GM12878 (cell line): Measurements from ENCODE around the gene NOTCH4. TPM values are rescaled to one million over a fixed set of nuclear protein-coding genes. Genes with fewer than 3 reads are reported as not detected.

ENCODE experiments used
- ATAC-seq: fragments of 200-7000 bp; cut with Tn5 transposase; 3 replicates; pipeline ENCODE4 v1.9.1; 2020; ENCODE audit warnings: mild to moderate bottlenecking, moderate library complexity
- BruUV-seq: library from RNA; stranded (reverse); fragments of 400-500 nt; replicated peaks from 2 replicates; lab custom pipeline; 2021; lab: Mats Ljungman, UMichigan
- CTCF ChIA-PET: fragments of 300-600 bp; sonication (Branson Sonifier 250); formaldehyde crosslinking; extraction: SDS; loops from one replicate; lab custom pipeline; 2021; ENCODE audit warnings: inconsistent platforms; lab: Yijun Ruan, JAX
- POLR2A ChIA-PET: fragments of 350-600 bp; formaldehyde crosslinking; extraction: SDS; loops from one replicate; lab custom pipeline; 2021; ENCODE audit warnings: inconsistent platforms; lab: Charles Lee
- RAD21 ChIA-PET: fragments of 300-600 bp; sonication (Branson Sonifier 250); formaldehyde crosslinking; loops from one replicate; lab custom pipeline; 2023; ENCODE audit warnings: antibody characterized with exemption; ENCODE audit not compliant: unreplicated experiment; lab: Charles Lee
- SMC1A ChIA-PET: fragments of 300-600 bp; sonication (Branson Sonifier 250); formaldehyde crosslinking; loops from one replicate; lab custom pipeline; 2023; ENCODE audit not compliant: unreplicated experiment, uncharacterized antibody; lab: Charles Lee
- DNase-seq: peaks from one replicate; pipeline ENCODE4 v3.0.0-alpha.2; 2011; ENCODE audit warnings: low read depth, low spot score
- FAIRE-seq: peaks from 3 replicates; lab custom pipeline; 2011; peaks lifted over from hg19 to GRCh38; lab: Jason Lieb, UNC
- H2AFZ ChIP-seq: 2 replicates; pipeline ENCODE4 v1.6.0; 2011; ENCODE audit warnings: low read depth, low read length, control low read depth; ENCODE audit not compliant: control insufficient read depth
- H3K27ac ChIP-seq: 2 replicates; pipeline ENCODE4 v1.5.1; 2011; ENCODE audit warnings: control low read depth; ENCODE audit not compliant: control insufficient read depth, insufficient read depth
- H3K27me3 ChIP-seq, 2 experiments: replicated peaks in 1 of 2; 2 replicates each; pipeline versions ENCODE4 v1.6.0 to v1.6.1; 2011; ENCODE audit warnings: low read length in 1 of 2; ENCODE audit not compliant: control insufficient read depth in 2 of 2, insufficient read depth in 2 of 2
- H3K36me3 ChIP-seq, 2 experiments: 2 replicates each; pipeline ENCODE4 v1.5.1; 2011; ENCODE audit warnings: low read length in 1 of 2; ENCODE audit not compliant: control insufficient read depth in 2 of 2, insufficient read depth in 2 of 2
- H3K4me1 ChIP-seq: 2 replicates; pipeline ENCODE4 v1.6.1; 2011; ENCODE audit warnings: mild to moderate bottlenecking, low read length, moderate library complexity, mixed read lengths; ENCODE audit not compliant: control insufficient read depth, insufficient read depth
- H3K4me2 ChIP-seq: 2 replicates; pipeline ENCODE4 v1.6.0; 2011; ENCODE audit warnings: control low read depth; ENCODE audit not compliant: control insufficient read depth, insufficient read depth
- H3K4me3 ChIP-seq: fragments of 200-600 bp; sonication (generic); 2 replicates; pipeline ENCODE4 v1.5.1; 2016
- H3K79me2 ChIP-seq: 2 replicates; pipeline ENCODE4 v1.6.0; 2011; ENCODE audit warnings: low read length; ENCODE audit not compliant: control insufficient read depth, insufficient read depth
- H3K9ac ChIP-seq: 2 replicates; pipeline ENCODE4 v1.8.0; 2011; ENCODE audit warnings: low read length, control low read depth, mixed read lengths; ENCODE audit not compliant: control insufficient read depth, insufficient read depth
- H3K9me3 ChIP-seq: replicated peaks from 3 replicates; pipeline ENCODE4 v1.5.1; 2011; ENCODE audit warnings: mild to moderate bottlenecking, low read length; ENCODE audit not compliant: control insufficient read depth, insufficient read depth
- H4K20me1 ChIP-seq: 2 replicates; pipeline ENCODE4 v1.6.0; 2011; ENCODE audit not compliant: control insufficient read depth, insufficient read depth
- IRF3 ChIP-seq: fragments of 450-650 bp; IDR thresholded peaks from 2 replicates; pipeline ENCODE4 v1.6.1; 2014; ENCODE audit warnings: mild to moderate bottlenecking
- NFYB ChIP-seq: IDR thresholded peaks from 2 replicates; pipeline ENCODE4 v1.6.1; 2011; ENCODE audit warnings: low read depth, mild to moderate bottlenecking, low read length, improper control_type of control experiment, moderate library complexity; ENCODE audit not compliant: insufficient read depth
- NR2C2 ChIP-seq: IDR thresholded peaks from 2 replicates; pipeline ENCODE4 v1.6.1; 2011; ENCODE audit warnings: borderline replicate concordance, low read depth; ENCODE audit not compliant: control insufficient read depth, insufficient read length
- NRF1 ChIP-seq: conservative IDR thresholded peaks from 2 replicates; pipeline ENCODE4 v1.6.1; 2011; ENCODE audit warnings: mild to moderate bottlenecking, low read depth, low read length, improper control_type of control experiment
- PAX8 ChIP-seq: fragments of 450-650 bp; IDR thresholded peaks from 2 replicates; pipeline ENCODE4 v1.6.1; 2017; ENCODE audit warnings: mild to moderate bottlenecking, moderate library complexity
- RBBP5 ChIP-seq: fragments of 200-600 bp; sonication (generic); conservative IDR thresholded peaks from 2 replicates; pipeline ENCODE4 v1.6.1; 2016
- RFX5 ChIP-seq: IDR thresholded peaks from 2 replicates; pipeline ENCODE4 v1.6.1; 2011; ENCODE audit warnings: low read depth, low read length, improper control_type of control experiment
- SMAD5 ChIP-seq: IDR thresholded peaks from 2 replicates; pipeline ENCODE4 v1.6.1; 2016; ENCODE audit warnings: antibody characterized with exemption, low read depth
- STAT3 ChIP-seq: IDR thresholded peaks from 2 replicates; pipeline ENCODE4 v1.6.1; 2011; ENCODE audit warnings: low read depth, low read length, improper control_type of control experiment
- TBL1XR1 ChIP-seq: IDR thresholded peaks from 2 replicates; pipeline ENCODE4 v1.6.1; 2012; ENCODE audit warnings: low read depth, low read length, improper control_type of control experiment
- YBX1 ChIP-seq: fragments of 450-650 bp; IDR thresholded peaks from 2 replicates; pipeline ENCODE4 v1.6.1; 2016; ENCODE audit warnings: antibody characterized with exemption
- YY1 ChIP-seq: IDR thresholded peaks from 2 replicates; pipeline ENCODE4 v1.6.1; 2011; ENCODE audit warnings: low read depth, mild to moderate bottlenecking, low read length
- ZBED1 ChIP-seq: IDR thresholded peaks from 2 replicates; pipeline ENCODE4 v1.6.1; 2016; ENCODE audit warnings: borderline replicate concordance
- WGBS: methylation state at CpG from one replicate; pipeline ENCODE4 v1.1.6; 2016; ENCODE audit warnings: low lambda C conversion rate; ENCODE audit not compliant: insufficient replicate concordance, insufficient coverage; ENCODE audit errors: missing lambda C conversion rate; 5-methylcytosine and 5-hydroxymethylcytosine counted together
- in situ Hi-C: fragments of 300-500 bp; cut with MboI; formaldehyde crosslinking; loops from 9 replicates; pipeline ENCODE4 v1.14.3; 2018; ENCODE audit warnings: mixed read lengths
- intact Hi-C: fragments of 100-400 bp; cut with micrococcal nuclease; formaldehyde crosslinking; loops from one replicate; pipeline ENCODE4 v1.14.2; 2022; ENCODE audit not compliant: unreplicated experiment
- polyA plus RNA-seq, 11 experiments: library from polyadenylated mRNA; depleted of rRNA in 4 of 11; unstranded in 6 of 11; stranded (reverse) in 5 of 11; fragments of >200 nt; fragmentation: Nextera tagmentation in 4 of 11; fragmentation: Illumina TruSeq in 1 of 11; extraction: Ambion mirVana in 4 of 11; extraction: Trizol in 1 of 11; gene quantifications; 1 replicate in 1 of 11; 2 replicates in 10 of 11; pipeline versions ENCODE4 v1.2.1 to v1.2.3, GENCODE V29; 2011 to 2016; ENCODE audit warnings: inconsistent platforms in 2 of 11, missing spikeins in 2 of 11, low read depth in 1 of 11
- total RNA-seq, 4 experiments: library from RNA; depleted of rRNA in 3 of 4; stranded (reverse); fragments of >200 nt in 3 of 4; fragmentation: Illumina TruSeq in 1 of 4; extraction: Trizol in 1 of 4; gene quantifications; 2 replicates each; pipeline versions ENCODE4 v1.2.1 to v1.2.3, GENCODE V29; 2013 to 2021
- TF ChIP-seq, protein P1 (sequence below): IDR thresholded peaks from 2 replicates; pipeline ENCODE4 v1.6.1; 2012; ENCODE audit warnings: mild to moderate bottlenecking, low read depth, low read length

The NOTCH4 gene
- total and polyA plus RNA-seq, 10 of the 15 experiments (the other 5 are each of a cell fraction or from before 2014, with no cell fraction given): 0.66 to 3.3 (median 1.4) TPM

DNA sequence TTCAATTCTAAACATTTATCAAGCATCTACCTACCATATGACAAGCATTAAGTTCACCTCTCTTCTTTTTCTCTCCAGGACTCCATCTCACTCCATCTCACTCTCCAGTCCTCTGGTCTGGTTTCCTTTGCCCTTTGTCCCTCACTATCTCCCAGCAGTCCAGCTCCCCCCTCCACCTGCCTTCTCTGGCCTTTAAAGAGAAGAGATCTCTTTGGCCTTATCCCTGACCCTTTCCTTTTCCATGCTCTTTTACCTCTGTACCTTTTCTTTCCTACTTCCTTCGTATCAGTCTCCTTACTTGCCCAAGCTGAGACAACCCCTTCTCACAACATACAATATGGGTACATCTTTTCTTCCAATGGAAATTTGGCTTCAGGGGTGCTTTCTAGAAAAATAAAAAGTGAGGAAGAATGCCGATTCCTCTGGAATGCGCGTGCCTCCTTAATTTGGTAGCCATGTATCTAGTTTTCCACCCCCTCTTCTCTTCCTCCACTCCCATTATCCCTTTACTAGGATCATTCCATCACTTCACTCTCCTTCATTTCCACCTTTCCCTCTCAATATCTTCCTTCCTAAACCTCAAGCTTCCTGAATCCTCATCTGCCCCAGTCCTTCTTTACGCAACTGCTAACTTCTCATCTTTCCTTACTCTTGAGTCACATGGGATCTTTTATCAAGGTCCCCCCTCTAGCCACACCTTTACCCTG is 47.2 kb downstream of the NOTCH4 start:
- Histone ChIP-seq H3K36me3 (no peaks in the 10 kb centered on the region; a peak in 1 of 4 replicates), H3K9ac (peak overlapping the region; percentile 62), H3K27me3 (no peaks in the 10 kb centered on the region), H4K20me1 (no peaks in the 10 kb centered on the region), H3K27ac (peak overlapping the region; percentile 79), H3K9me3 (no peaks in the 10 kb centered on the region), H2AFZ (peak overlapping the region; percentile 78), H3K4me1 (peaks cover 10% of the 10 kb centered on the region), H3K79me2 (peaks cover 22% of the 10 kb centered on the region), H3K4me2 (peak overlapping the region; percentile 65), H3K4me3 (peak overlapping the region; percentile 64)
- in situ Hi-C loops (no loop called here), intact Hi-C loops (loop anchor here (2.0 kb wide), 2 partner anchors 14 to 58 kb away; partner anchors contain the start of gene PBX2)
- RAD21 ChIA-PET: interaction anchor here (1.4 to 2.6 kb wide), 4 partner anchors 13 to 48 kb away, joined by 5 to 21 read pairs (median 11); partner anchors contain the start of genes ATF6B, GPSM3 and PBX2
- DNase-seq (no peak), FAIRE-seq (no peak), ATAC-seq (no peak)
- CTCF ChIA-PET: interaction anchor here (0.9 to 1.8 kb wide), 9 partner anchors 9 to 60 kb away, joined by 3 to 6 read pairs (median 4); partner anchors contain the start of gene GPSM3
- POLR2A ChIA-PET: interaction anchor here (0.5 to 5.7 kb wide), 10 partner anchors 13 to 1562 kb away, joined by 3 to 123 read pairs (median 4); partner anchors contain the start of genes ATF6B, FKBPL, GPSM3 and PBX2
- no peak for TF ChIP-seq STAT3
- no peak for TF ChIP-seq TBL1XR1
- no peak for TF ChIP-seq NFYB
- TF ChIP-seq IRF3: no peak
- TF ChIP-seq, protein P1, sequence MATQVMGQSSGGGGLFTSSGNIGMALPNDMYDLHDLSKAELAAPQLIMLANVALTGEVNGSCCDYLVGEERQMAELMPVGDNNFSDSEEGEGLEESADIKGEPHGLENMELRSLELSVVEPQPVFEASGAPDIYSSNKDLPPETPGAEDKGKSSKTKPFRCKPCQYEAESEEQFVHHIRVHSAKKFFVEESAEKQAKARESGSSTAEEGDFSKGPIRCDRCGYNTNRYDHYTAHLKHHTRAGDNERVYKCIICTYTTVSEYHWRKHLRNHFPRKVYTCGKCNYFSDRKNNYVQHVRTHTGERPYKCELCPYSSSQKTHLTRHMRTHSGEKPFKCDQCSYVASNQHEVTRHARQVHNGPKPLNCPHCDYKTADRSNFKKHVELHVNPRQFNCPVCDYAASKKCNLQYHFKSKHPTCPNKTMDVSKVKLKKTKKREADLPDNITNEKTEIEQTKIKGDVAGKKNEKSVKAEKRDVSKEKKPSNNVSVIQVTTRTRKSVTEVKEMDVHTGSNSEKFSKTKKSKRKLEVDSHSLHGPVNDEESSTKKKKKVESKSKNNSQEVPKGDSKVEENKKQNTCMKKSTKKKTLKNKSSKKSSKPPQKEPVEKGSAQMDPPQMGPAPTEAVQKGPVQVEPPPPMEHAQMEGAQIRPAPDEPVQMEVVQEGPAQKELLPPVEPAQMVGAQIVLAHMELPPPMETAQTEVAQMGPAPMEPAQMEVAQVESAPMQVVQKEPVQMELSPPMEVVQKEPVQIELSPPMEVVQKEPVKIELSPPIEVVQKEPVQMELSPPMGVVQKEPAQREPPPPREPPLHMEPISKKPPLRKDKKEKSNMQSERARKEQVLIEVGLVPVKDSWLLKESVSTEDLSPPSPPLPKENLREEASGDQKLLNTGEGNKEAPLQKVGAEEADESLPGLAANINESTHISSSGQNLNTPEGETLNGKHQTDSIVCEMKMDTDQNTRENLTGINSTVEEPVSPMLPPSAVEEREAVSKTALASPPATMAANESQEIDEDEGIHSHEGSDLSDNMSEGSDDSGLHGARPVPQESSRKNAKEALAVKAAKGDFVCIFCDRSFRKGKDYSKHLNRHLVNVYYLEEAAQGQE: no peak
- TF ChIP-seq ZBED1: 0 out of 2 replicates have a peak, but pooled peaks have one; percentile 28
- TF ChIP-seq NR2C2: no peak
- no peak for TF ChIP-seq YY1
- TF ChIP-seq SMAD5: no peak
- TF ChIP-seq YBX1: peak; percentile 4
- TF ChIP-seq RFX5: no peak
- no peak for TF ChIP-seq PAX8
- TF ChIP-seq RBBP5: no peak
- no peak for TF ChIP-seq NRF1
- 51% methylated on average over 5 of the region's 5 CpGs for WGBS
- BruUV-seq: no TSS peak
- SMC1A ChIA-PET: interaction anchor here (1.0 to 4.2 kb wide), 5 partner anchors 15 to 349 kb away, joined by 3 to 41 read pairs (median 13); partner anchors contain the start of genes ATF6B, FKBPL, GPSM3 and HSPA1B
